Vagina (tissue), 2 donors: ENCODE measurements around the gene MIPEP.

Experiments used
- CTCF ChIP-seq, 3 experiments: fragments of 450-650 bp in 2 of 3; fragments of 200-600 bp in 1 of 3; sonication (generic) in 1 of 3; IDR thresholded peaks; one replicate each; pipeline ENCODE4 v1.5.1; 2017 to 2019; ENCODE audit warnings: antibody characterized with exemption in 3 of 3, mild to moderate bottlenecking in 2 of 3, moderate library complexity in 2 of 3
- POLR2A ChIP-seq, 2 donors: fragments of 450-650 bp; IDR thresholded peaks; one replicate each; pipeline ENCODE4 v1.6.1; 2017; ENCODE audit warnings: antibody characterized with exemption in 2 of 2, mild to moderate bottlenecking in 2 of 2, moderate library complexity in 2 of 2

GRCh38 chr13:23813635-23814034, 75.6 kb downstream of the MIPEP start:
- no peak for TF ChIP-seq POLR2A (IDR thresholded peaks at IDR 0.05)
- TF ChIP-seq CTCF (IDR thresholded peaks at IDR 0.05) = no peak
